Spinal cord (tissue), 10 donors: Measurements from ENCODE around the gene WASHC3. TPM values are rescaled to one million over a fixed set of nuclear protein-coding genes. Genes with fewer than 3 reads are reported as not detected.
"Not testable (repeated sequence)": the region's sequence is repeated elsewhere in the genome, so short reads cannot be mapped to it uniquely, and the experiment has no call there.

Experiments used
- DNase-seq, 6 donors: peaks; one replicate each; pipeline versions ENCODE4 v3.0.0 to v3.0.0-alpha.2; 2013 to 2015; ENCODE audit warnings: low spot score in 6 of 6, low read depth in 4 of 6
- H3K27ac ChIP-seq: one replicate; pipeline ENCODE4 v1.5.1; 2013; ENCODE audit warnings: low read depth, low read length, control low read depth
- H3K27me3 ChIP-seq: one replicate; pipeline ENCODE4 v1.6.1; 2013; ENCODE audit warnings: low read length; ENCODE audit not compliant: control insufficient read depth, insufficient read depth
- H3K36me3 ChIP-seq: one replicate; pipeline ENCODE4 v1.6.1; 2013; ENCODE audit warnings: low read length; ENCODE audit not compliant: control insufficient read depth, insufficient read depth
- H3K4me1 ChIP-seq: one replicate; pipeline ENCODE4 v1.6.1; 2013; ENCODE audit warnings: low read length; ENCODE audit not compliant: control insufficient read depth, insufficient read depth
- H3K4me3 ChIP-seq: one replicate; pipeline ENCODE4 v1.5.1; 2013; ENCODE audit warnings: low read depth, low read length, control low read depth
- H3K9me3 ChIP-seq: one replicate; pipeline ENCODE4 v1.6.1; 2013; ENCODE audit warnings: low read length; ENCODE audit not compliant: control insufficient read depth, insufficient read depth
- WGBS: methylation state at CpG from one replicate; pipeline ENCODE4 v1.1.5; 2013; ENCODE audit warnings: missing lambda C conversion rate; ENCODE audit not compliant: insufficient coverage; 5-methylcytosine and 5-hydroxymethylcytosine counted together
- polyA plus RNA-seq, 2 donors: library from polyadenylated mRNA; unstranded; fragments of 120-200 nt; gene quantifications; one replicate each; pipeline ENCODE4 v1.2.1, GENCODE V29; 2013; ENCODE audit not compliant: insufficient read length in 2 of 2
- total RNA-seq, 2 donors: library from RNA; depleted of rRNA in 1 of 2; stranded (reverse); fragments of 120-200 nt in 1 of 2; fragments of >200 nt in 1 of 2; gene quantifications; one replicate each; pipeline versions ENCODE4 v1.2.3 to v1.2.4, GENCODE V29; 2013 to 2014
- donor health status: healthy.

WASHC3 gene
- total and polyA plus RNA-seq, 4 donors: 42.0 to 64.7 (median 57.1) TPM

DNA sequence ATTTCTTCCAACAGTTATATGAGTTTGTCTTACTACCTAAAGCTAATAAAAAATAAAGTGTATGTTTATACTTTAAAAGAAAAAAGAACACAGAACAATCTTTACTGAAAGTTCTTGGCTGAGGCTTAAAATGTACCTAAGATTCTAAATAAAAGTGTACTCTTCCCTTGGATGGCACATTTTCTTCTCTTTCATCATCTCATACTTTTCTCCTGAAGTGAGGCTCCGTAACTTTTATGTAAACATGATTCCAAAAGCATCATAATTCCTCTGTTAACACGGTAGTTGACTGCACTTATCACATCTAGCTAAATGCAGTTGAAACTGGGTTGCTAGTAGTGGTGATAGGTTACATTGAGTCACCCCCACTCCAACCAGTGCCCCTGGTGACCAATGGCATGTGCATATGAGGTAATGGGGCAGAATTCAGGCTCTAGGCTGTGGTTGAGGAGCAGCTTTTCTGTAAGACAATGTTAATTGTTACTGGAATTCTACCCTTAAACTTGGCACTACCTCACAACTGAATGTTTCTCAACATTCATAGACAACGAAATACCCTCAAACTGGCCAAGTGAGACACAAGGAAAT, 38.4 kb downstream of the WASHC3 start:
- no peak overlapping the region for H3K4me3 ChIP-seq
- H3K36me3 ChIP-seq: no peaks in the 10 kb centered on the region
- no peaks in the 10 kb centered on the region for H3K9me3 ChIP-seq
- H3K4me1 ChIP-seq: no peaks in the 10 kb centered on the region
- no peaks in the 10 kb centered on the region for H3K27me3 ChIP-seq
- no peak overlapping the region for H3K27ac ChIP-seq
- no CpG with 5 or more reads among the region's 3 CpGs for WGBS
- no peak for DNase-seq

DNA sequence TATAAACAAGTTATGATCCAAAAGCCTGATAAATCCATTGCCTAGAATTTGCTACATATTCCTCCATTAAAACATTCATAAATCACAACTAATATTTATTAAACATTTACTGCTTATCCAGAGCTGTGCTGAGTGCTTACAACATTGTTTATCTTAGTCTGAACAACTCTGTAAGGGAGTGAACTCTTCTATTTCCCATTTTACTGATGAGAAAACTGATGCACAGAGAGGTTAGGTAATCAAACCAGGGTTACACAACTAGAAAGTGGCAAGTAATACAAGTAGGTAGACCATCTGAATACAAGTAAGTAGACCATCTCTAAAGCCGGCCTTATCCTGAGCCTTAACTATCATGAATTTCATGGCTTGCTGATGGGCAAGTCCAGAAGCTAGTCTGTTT, 39.5 kb downstream of the WASHC3 start:
- Histone ChIP-seq H3K27me3 (no peaks in the 10 kb centered on the region), H3K4me3 (no peak overlapping the region), H3K4me1 (no peaks in the 10 kb centered on the region), H3K27ac (no peak overlapping the region), H3K9me3 (no peaks in the 10 kb centered on the region), H3K36me3 (no peaks in the 10 kb centered on the region)
- DNase-seq: no peak
- no CpG with 5 or more reads among the region's 1 CpG for WGBS

DNA sequence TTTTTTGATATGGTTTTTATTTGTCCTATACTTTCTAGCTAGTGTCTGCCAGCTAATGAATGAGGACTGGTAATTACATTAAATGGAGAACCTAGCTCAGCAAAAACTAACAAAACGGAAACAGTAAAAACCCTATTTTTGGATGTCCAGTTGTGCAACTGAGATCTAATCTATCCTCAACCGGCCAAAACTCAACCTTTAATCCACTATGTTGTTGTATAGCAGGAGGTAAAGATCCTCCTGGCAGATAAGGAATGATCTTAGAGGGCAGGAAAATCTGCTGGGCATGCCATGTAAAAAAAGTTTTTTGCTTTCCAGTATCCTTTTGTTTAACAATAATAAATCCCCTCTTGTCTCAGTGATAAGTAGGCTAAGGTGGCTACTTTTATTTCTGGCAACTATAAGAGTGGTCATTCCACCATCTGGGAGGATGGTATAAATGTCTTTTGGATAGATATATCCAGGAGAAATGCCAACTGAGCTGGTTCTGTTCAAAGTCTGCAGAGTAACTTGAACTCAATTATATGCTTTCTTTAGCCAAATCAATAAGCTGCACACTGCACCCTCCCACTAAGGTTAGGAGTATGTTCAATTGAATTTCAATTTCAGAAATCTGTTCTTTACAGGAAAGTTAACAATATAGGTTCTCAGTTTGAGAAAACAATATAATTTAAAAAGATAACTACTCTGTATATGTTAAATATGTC, 40.1 kb downstream of the WASHC3 start:
- Histone ChIP-seq H3K27ac (no peak overlapping the region), H3K4me1 (no peaks in the 10 kb centered on the region), H3K36me3 (no peaks in the 10 kb centered on the region), H3K9me3 (no peaks in the 10 kb centered on the region), H3K27me3 (no peaks in the 10 kb centered on the region), H3K4me3 (no peak overlapping the region)
- no CpG with 5 or more reads among the region's 2 CpGs for WGBS
- no peak for DNase-seq

DNA sequence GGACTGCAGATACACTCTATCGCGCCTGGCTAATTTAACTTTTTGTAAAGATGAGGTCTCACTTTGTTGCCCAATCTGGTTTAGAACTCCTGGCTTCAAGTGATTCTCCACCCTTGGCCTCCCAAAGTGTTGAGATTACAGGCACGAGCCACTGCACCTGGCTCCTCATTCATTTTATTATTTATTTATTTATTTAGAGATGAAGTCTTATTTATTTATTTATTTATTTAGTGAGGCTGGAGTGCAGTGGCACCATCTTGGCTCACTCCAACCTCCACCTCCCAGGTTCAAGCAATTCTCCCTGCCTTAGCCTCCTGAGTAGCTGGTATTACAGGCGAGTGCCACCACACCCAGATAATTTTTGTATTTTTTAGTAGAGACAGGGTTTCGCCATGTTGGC, 43.2 kb downstream of the WASHC3 start:
- not testable (repeated sequence) for H3K27ac ChIP-seq, H3K36me3 ChIP-seq, H3K4me1 ChIP-seq, H3K4me3 ChIP-seq, H3K9me3 ChIP-seq, DNase-seq, H3K27me3 ChIP-seq
- 100% methylated on average over 2 of the region's 5 CpGs for WGBS

DNA sequence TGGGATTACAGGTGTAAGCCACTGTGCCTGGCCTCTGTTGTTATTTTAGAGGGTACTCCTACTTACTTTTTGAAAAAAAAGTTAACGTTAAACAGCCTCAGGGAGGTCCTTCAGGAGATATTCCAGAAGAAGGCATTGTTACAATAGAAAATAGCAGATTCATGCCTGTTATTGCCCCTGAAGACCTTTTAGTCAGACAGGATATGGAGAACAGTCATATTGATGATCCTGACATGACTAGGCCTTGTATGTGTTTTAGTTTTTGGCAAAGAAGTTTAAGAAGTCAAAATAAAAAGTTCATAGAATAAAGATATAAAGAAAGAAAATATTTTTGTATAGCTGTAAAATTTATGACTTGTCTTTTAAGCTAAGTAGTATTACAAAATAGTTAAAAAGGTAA, 45.3 kb downstream of the WASHC3 start:
- Histone ChIP-seq H3K4me1 (no peaks in the 10 kb centered on the region), H3K9me3 (no peaks in the 10 kb centered on the region), H3K36me3 (no peaks in the 10 kb centered on the region), H3K4me3 (no peak overlapping the region), H3K27me3 (no peaks in the 10 kb centered on the region), H3K27ac (no peak overlapping the region)
- 100% methylated on average over 1 of the region's 1 CpG for WGBS
- DNase-seq: no peak

DNA sequence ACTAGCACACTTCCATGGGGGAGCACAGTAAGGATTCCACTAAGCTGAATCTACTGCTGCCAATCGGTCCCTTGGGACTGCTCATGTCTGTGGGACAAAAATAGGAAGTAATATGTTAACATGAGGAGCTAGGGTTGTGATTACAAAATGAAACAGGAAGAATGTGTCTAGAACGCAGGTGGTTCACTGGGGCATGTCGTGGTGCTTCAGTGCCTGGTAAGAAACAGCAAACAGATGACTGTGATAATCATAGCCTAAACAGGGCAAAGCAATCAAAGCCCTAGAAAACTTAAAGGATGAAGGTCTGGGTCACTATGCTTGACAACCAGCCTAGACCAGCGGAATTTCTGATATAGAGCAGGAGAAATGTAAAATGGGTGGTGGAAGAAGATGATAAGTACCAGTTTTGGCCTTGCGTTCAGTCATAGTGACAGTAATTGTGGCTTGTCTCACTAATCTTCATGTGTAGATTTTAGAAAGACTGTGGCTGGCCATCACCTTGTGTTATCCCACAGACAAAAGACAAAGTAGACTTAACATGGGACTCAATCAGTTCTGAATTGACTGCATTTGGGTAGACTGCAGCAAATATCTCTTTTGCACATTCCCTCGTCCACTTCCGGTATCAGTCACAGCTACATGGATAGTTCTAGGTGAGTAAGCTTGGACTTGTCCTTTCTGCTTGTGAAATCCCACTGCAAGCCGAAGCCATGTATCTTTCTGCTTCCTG, 51.4 kb downstream of the WASHC3 start:
- H3K27ac ChIP-seq: no peak overlapping the region
- DNase-seq: no peak
- no peak overlapping the region for H3K4me3 ChIP-seq
- H3K4me1 ChIP-seq: no peaks in the 10 kb centered on the region
- H3K9me3 ChIP-seq: no peaks in the 10 kb centered on the region
- H3K36me3 ChIP-seq: no peaks in the 10 kb centered on the region
- H3K27me3 ChIP-seq: no peaks in the 10 kb centered on the region
- 91% methylated on average over 8 of the region's 8 CpGs for WGBS

DNA sequence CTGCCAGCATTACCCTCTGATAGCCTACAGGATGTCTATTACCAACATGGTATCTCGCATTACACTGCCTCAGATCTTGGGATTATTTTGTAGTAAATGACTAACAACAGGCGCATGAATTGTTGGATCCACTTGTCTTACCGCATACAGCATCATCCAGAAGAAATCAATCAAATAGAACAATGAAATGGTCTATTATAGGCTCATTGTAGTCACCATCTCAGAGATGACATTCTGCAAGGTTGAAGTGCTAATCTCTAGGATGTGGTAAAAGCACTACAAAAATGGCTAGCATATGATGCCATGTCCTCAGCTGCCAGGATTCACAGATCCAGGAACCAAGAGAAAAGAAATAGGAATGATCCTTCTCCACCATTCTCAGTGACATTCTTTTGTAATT, 52.0 kb downstream of the WASHC3 start:
- DNase-seq: no peak
- WGBS: no CpG with 5 or more reads among the region's 3 CpGs
- H3K4me1 ChIP-seq: no peaks in the 10 kb centered on the region

DNA sequence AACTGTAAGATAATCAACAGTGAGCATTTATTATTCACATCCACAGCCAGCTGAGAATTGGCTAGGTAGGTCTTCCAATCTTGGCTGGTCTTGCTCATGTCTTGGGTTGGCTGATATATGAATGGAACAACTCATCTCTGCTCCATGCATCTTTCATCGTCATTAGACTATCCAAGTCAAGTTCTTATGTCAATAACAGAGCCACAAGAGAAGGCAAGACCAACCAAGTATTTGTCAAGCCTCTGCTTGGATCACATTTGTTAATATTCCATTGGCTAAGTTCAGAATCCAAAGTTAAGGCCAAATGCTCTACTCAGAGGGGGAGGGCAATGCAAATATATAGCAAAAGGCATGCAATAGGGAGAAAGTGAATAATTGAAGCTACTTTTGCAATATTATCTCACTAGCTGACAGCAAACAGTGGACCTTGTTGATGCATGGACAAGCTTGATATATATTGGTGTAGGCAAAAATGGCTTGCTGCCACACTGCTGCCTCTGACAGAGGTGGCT, 53.1 kb downstream of the WASHC3 start:
- Histone ChIP-seq H3K9me3 (no peaks in the 10 kb centered on the region), H3K27ac (no peak overlapping the region), H3K4me1 (no peaks in the 10 kb centered on the region), H3K4me3 (no peak overlapping the region), H3K36me3 (no peaks in the 10 kb centered on the region), H3K27me3 (no peaks in the 10 kb centered on the region)
- DNase-seq: no peak
- no CpG with 5 or more reads among the region's 1 CpG for whole genome bisulfite sequencing

More for the DNA sequence above, 52.0 kb downstream of the WASHC3 start:
- H3K36me3 ChIP-seq: no peaks in the 10 kb centered on the region
- no peaks in the 10 kb centered on the region for H3K9me3 ChIP-seq
- no peaks in the 10 kb centered on the region for H3K27me3 ChIP-seq
- no peak overlapping the region for H3K4me3 ChIP-seq
- no peak overlapping the region for H3K27ac ChIP-seq

DNA sequence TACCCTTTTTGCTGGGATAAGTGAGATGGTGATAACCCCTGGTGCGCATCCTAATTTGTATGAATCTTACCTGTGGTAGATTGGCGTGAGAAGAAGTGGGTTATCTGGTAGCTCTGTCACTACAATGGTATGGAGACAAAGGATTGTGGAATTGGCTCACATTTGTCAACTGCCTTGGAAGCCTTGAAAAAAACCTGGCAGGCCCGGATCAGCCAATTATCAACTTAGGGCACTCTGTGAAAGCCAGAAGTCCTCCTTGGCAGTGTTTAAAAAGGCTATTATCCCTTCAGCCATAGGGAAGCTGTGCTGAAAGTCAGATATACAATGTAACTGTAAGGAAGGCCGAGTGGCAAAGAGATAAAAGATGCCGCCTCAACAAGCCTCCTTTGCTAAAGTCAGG, 56.5 kb downstream of the WASHC3 start:
- Histone ChIP-seq H3K27me3 (no peaks in the 10 kb centered on the region), H3K36me3 (no peaks in the 10 kb centered on the region), H3K4me3 (no peak overlapping the region), H3K9me3 (no peaks in the 10 kb centered on the region), H3K4me1 (no peaks in the 10 kb centered on the region), H3K27ac (no peak overlapping the region)
- DNase-seq: no peak
- WGBS: 60% methylated on average over 4 of the region's 5 CpGs
